ENCODE data around the gene CACYBP.

GRCh38 chr1:174984952-174985351, 14.8 kb upstream of the CACYBP start:
- TF ChIP-seq CTCF (IDR thresholded peaks at IDR 0.05) (no peak), POLR2AphosphoS5 (IDR thresholded peaks at IDR 0.05) (no peak)
